Activated CD4-positive, alpha-beta T cell treated with anti-CD3 and anti-CD28 coated beads, Interleukin-10, Interleukin-2, amounts not matched to agents 100 ng/mL and 50 ng/mL, durations not matched to agents 16 hours and 8 hours (primary cell): ENCODE measurements around the gene TNNT3.

Experiments used
- DNase-seq: peaks from one replicate; pipeline ENCODE4 v3.0.0-alpha.2; 2020

The TNNT3 gene

GRCh38 chr11:1924181-1924580 is 4.7 kb downstream of the TNNT3 start:
- no peak for DNase-seq

GRCh38 chr11:1924646-1925372 is 5.3 kb downstream of the TNNT3 start:
- no peak for DNase-seq

- DNase-seq: no peak
These were observed 6.1 kb downstream of the TNNT3 start for GRCh38 chr11:1925373-1926155.

- no peak for DNase-seq
These were observed 6.9 kb downstream of the TNNT3 start for GRCh38 chr11:1926156-1927025.

GRCh38 chr11:1927026-1927847 is 7.7 kb downstream of the TNNT3 start:
- no peak for DNase-seq

- no peak for DNase-seq
These were observed 8.5 kb downstream of the TNNT3 start for GRCh38 chr11:1927848-1928469.

GRCh38 chr11:1928470-1928890 is 9.0 kb downstream of the TNNT3 start:
- no peak for DNase-seq

- no peak for DNase-seq
These were observed 9.5 kb downstream of the TNNT3 start for GRCh38 chr11:1928891-1929541.

GRCh38 chr11:1929621-1930461 is 10.3 kb downstream of the TNNT3 start:
- no peak for DNase-seq

- DNase-seq: no peak
These were observed 10.9 kb downstream of the TNNT3 start for GRCh38 chr11:1930462-1930830.

GRCh38 chr11:1931341-1932104 is 12.0 kb downstream of the TNNT3 start:
- no peak for DNase-seq

GRCh38 chr11:1932105-1932480 is 12.6 kb downstream of the TNNT3 start:
- no peak for DNase-seq

- no peak for DNase-seq
These were observed 13.2 kb downstream of the TNNT3 start for GRCh38 chr11:1932681-1933080.

GRCh38 chr11:1933416-1934334 is 14.2 kb downstream of the TNNT3 start:
- DNase-seq: no peak

GRCh38 chr11:1934335-1935155 is 15.0 kb downstream of the TNNT3 start:
- DNase-seq: no peak

- no peak for DNase-seq
These were observed 15.9 kb downstream of the TNNT3 start for GRCh38 chr11:1935156-1936071.
